ENCODE measurements around the gene AKAP13.
"Not testable (repeated sequence)": the region's sequence is repeated elsewhere in the genome, so short reads cannot be mapped to it uniquely, and the experiment has no call there.

The AKAP13 gene

DNA sequence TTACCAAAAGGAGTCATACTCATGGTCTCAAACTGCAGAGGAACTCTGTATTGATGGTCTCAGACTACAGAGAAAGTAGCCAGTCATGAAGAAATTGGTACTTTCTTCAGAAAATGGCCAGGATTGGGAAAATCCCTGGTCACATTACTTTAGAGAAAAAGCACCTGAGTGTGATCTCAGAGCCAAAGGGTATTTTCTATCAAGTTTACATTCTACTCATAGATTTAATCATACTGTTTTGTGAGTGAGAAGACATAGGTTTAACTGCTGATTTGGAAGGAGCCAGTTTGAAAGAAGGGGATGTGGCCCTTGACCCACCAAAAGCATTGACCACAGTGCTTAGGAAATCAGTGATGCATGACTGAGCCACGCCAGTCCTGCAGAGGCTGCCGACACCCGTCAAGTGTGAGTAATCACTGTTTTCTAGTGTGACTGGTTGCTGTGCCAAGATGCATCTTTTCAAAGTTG is 203.6 kb downstream of the AKAP13 start:
- Mint-ChIP-seq H3K27me3 (no peaks in the 10 kb centered on the region), H3K9me3 (no peaks in the 10 kb centered on the region), H3K27ac (peak overlapping the region; percentile 99), H3K4me1 (peaks cover 61% of the 10 kb centered on the region), H3K36me3 (peaks cover 25% of the 10 kb centered on the region), H3K4me3 (peak overlapping the region; percentile 75)
- peak; percentile 33 for ATAC-seq (ENCODE audit: low read depth)
- peak; percentile 38 to 41 for DNase-seq (ENCODE audit: low spot score in 2 of 2)

DNA sequence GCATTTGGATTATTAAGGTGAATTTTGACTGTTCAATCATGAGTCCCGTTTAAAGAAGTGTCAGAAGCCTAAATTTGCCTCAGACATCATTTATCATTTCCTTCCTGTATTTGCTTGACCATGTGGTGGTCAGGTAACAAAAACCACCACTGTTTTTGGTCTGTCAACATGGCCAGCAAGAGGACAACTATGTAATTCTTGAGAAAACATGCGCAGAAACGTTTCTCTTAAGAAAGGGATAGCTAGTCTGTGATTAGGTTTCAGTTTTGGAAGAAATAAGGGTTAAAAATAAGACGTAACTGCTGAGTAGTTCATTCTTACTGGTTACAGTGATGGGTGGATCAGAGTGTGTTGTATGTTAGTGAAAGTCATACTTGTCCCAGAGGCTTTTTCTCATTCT is 204.5 kb downstream of the AKAP13 start:
- ATAC-seq (ENCODE audit: low read depth) (no peak), DNase-seq (ENCODE audit: low spot score in 2 of 2) (no peak)
- H3K36me3 Mint-ChIP-seq = peaks cover 25% of the 10 kb centered on the region
- peak overlapping the region; percentile 99 for H3K27ac Mint-ChIP-seq
- H3K9me3 Mint-ChIP-seq = no peaks in the 10 kb centered on the region
- H3K4me3 Mint-ChIP-seq = peak overlapping the region; percentile 21
- H3K27me3 Mint-ChIP-seq = no peaks in the 10 kb centered on the region
- peaks cover 57% of the 10 kb centered on the region for H3K4me1 Mint-ChIP-seq

DNA sequence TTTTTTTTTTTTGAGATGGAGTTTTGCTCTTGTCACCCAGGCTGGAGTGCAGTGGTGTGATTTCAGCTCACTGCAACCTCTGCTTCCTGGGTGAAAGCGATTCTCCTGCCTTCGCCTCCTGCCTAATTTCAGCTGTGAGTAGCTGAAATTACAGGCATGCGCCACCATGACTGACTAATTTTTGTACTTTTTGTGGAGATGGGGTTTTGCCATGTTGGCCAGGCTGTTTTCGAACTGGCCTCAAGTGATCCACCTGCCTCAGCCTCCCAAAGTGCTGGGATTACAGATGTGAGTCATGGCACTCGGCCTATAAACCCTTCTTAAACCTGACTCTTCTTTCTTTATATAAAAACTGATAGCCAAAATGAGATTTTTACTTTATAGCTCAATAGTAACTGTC is 205.8 kb downstream of the AKAP13 start:
- not testable (repeated sequence) for DNase-seq (ENCODE audit: low spot score in 2 of 2); H3K27me3 Mint-ChIP-seq; ATAC-seq (ENCODE audit: low read depth); H3K9me3 Mint-ChIP-seq
- H3K4me3 Mint-ChIP-seq = peak overlapping the region; percentile 58
- H3K27ac Mint-ChIP-seq = peak overlapping the region; percentile 99
- peaks cover 44% of the 10 kb centered on the region for H3K4me1 Mint-ChIP-seq
- H3K36me3 Mint-ChIP-seq = peaks cover 20% of the 10 kb centered on the region

DNA sequence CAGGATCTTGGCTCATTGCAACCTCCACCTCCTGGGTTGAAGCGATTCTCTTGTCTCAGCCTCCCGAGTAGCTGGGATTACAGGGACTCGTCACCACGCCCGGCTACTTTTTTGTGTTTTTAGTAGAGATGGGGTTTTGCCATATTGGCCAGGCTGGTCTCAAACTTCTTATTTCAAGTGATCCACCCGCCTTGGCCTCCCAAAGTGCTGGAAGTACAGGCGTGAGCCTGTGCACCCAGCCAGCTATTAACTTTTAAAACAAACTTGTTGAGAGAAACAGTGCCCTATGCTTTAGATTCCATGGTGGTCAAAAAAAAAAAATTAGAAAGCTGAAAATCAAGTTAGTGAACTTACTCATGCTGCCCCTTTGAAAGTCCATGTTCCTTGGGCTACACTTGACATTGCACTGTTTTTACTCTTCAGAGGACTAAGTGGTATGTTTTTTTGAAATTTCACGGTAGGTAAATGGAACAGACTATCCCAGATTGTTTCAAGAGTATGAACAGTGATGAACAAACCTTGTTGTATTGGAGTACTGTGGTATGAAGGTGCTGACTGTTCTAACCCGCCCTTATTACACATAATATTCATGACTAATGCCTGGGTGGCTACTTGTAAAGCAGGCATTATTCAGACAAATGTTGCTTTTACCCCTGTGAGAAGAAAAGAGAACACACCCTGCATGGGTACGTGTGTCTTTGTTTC is 207.5 kb downstream of the AKAP13 start:
- DNase-seq (ENCODE audit: low spot score in 2 of 2) = no peak
- Mint-ChIP-seq H3K36me3 (peaks cover 13% of the 10 kb centered on the region), H3K27me3 (no peaks in the 10 kb centered on the region), H3K4me1 (peaks cover 27% of the 10 kb centered on the region), H3K27ac (peak overlapping the region; percentile 50), H3K9me3 (no peaks in the 10 kb centered on the region), H3K4me3 (no peak overlapping the region)
- ATAC-seq (ENCODE audit: low read depth) = no peak

DNA sequence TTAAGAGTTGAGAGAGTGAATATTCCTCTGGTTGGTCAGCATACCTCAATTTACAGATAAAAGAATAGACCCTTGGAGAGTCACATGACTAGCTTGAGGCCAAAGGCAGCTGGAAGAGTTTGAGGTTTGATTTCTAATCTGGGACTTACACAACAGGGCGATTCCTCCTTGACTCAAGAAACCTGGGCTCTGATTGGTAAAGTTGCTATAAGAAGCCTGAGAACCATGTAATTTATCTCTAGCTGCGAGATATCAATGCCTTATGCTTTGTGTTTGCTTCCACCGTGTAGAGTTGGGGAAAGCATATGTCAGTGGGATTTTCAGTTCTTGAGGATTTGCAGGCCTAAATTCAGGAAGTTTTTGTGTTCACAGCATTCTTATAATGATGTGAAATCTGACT is 208.3 kb downstream of the AKAP13 start:
- no peak for ATAC-seq (ENCODE audit: low read depth)
- Mint-ChIP-seq H3K9me3 (no peaks in the 10 kb centered on the region), H3K36me3 (peaks cover 13% of the 10 kb centered on the region), H3K27ac (peak overlapping the region; percentile 50), H3K4me1 (peaks cover 20% of the 10 kb centered on the region), H3K4me3 (no peak overlapping the region), H3K27me3 (no peaks in the 10 kb centered on the region)
- DNase-seq (ENCODE audit: low spot score in 2 of 2) = no peak

DNA sequence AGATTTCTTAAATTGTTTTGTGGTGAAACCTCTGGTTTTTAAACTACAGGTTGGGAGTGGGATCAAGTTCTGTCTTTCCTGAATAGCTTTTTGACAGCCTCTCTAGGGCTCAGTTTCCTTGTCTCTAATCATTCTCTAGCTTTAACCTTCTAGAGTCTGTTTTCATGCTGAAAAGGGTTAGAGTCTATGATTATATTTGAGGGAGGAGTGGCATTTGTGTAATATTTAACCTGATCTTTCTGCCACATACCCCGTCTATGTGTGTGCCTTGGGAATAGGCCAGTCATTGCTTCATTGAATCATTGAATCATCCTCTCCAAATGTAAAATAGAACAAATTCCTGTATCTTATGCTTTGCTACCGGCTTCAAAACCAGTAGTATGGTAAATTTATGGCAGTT is 209.4 kb downstream of the AKAP13 start:
- peaks cover 10% of the 10 kb centered on the region for H3K36me3 Mint-ChIP-seq
- H3K4me1 Mint-ChIP-seq = peaks cover 12% of the 10 kb centered on the region
- no peak overlapping the region for H3K4me3 Mint-ChIP-seq
- ATAC-seq (ENCODE audit: low read depth) (no peak), DNase-seq (ENCODE audit: low spot score in 2 of 2) (no peak)
- H3K27me3 Mint-ChIP-seq = no peaks in the 10 kb centered on the region
- H3K9me3 Mint-ChIP-seq = no peaks in the 10 kb centered on the region
- no peak overlapping the region for H3K27ac Mint-ChIP-seq

DNA sequence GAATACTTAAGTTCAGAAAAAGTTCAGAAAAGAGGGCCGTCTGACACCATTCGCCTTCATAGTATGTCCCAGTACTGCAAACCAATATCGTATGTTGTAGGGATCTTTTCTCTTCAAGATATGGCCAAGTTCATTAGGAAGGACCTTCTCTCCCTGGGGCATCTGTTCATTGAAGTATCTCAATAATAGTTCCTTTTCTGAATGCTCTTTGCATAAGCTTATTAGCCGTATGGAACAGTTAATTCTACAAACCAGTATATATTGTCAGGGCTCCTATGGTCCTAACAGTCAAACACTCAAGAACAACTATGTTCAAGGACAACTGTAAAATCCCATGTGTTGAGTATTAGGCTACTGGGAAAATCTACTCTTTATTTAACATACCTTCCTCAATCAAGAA is 211.2 kb downstream of the AKAP13 start:
- no peak overlapping the region for H3K27ac Mint-ChIP-seq
- no peaks in the 10 kb centered on the region for H3K9me3 Mint-ChIP-seq
- no peaks in the 10 kb centered on the region for H3K4me1 Mint-ChIP-seq
- no peak overlapping the region for H3K4me3 Mint-ChIP-seq
- no peaks in the 10 kb centered on the region for H3K27me3 Mint-ChIP-seq
- no peak for DNase-seq (ENCODE audit: low spot score in 2 of 2)
- no peak for ATAC-seq (ENCODE audit: low read depth)
- peaks cover 13% of the 10 kb centered on the region for H3K36me3 Mint-ChIP-seq

DNA sequence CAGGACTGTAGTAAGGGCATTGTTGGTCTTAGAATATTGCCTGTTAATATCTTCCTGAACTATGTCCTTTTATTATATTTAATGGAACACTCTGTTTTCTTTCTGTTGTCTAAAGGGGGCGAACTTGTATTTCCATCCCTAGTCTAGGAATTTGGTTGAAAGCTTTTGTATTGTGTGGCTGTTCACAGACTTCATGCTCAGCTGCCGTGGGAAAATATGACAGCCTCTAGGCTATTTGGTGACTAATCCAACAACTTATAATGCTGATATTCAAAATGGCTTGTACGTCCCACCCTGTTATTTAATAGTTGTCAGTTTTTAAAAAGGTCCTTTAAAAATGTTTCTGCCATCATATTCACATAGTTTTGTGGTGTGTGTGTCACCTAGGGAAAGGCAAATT is 211.7 kb downstream of the AKAP13 start:
- DNase-seq (ENCODE audit: low spot score in 2 of 2) = no peak
- Mint-ChIP-seq H3K27me3 (no peaks in the 10 kb centered on the region), H3K4me3 (no peak overlapping the region), H3K4me1 (no peaks in the 10 kb centered on the region), H3K27ac (no peak overlapping the region), H3K36me3 (peaks cover 14% of the 10 kb centered on the region), H3K9me3 (no peaks in the 10 kb centered on the region)
- ATAC-seq (ENCODE audit: low read depth) = no peak

DNA sequence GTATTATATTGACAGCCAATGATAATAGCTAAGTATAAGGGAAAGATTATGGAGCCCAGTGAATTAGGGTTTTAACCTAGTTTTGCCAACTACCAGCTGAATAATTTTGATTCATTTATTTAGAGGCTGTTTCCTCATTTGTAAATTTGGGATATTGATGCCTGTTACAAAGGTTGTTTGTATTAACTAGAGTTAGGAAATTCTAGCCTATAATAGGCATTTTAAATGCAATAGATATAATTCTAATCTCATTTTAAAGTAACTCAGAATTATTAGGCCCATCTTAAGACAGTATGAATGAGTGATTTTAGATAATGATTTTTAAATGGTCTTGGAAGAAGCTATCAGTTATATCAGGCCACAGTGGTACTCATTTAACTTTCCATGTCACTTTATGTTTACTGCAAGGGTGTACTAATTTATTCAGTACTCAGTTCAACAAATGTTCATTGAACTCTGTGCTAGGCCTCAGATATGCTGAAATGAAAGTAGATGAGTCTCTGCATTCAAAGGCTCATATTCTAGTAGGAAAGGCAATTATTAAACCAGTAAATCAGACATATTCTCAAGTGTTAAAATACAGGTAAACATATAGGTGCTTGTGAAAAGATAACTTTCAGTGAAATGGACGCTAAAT is 213.5 kb downstream of the AKAP13 start:
- Mint-ChIP-seq H3K4me1 (peaks cover 4% of the 10 kb centered on the region), H3K4me3 (no peak overlapping the region), H3K27me3 (no peaks in the 10 kb centered on the region), H3K36me3 (peaks cover 20% of the 10 kb centered on the region), H3K27ac (no peak overlapping the region), H3K9me3 (no peaks in the 10 kb centered on the region)
- DNase-seq (ENCODE audit: low spot score in 2 of 2) = no peak
- no peak for ATAC-seq (ENCODE audit: low read depth)

DNA sequence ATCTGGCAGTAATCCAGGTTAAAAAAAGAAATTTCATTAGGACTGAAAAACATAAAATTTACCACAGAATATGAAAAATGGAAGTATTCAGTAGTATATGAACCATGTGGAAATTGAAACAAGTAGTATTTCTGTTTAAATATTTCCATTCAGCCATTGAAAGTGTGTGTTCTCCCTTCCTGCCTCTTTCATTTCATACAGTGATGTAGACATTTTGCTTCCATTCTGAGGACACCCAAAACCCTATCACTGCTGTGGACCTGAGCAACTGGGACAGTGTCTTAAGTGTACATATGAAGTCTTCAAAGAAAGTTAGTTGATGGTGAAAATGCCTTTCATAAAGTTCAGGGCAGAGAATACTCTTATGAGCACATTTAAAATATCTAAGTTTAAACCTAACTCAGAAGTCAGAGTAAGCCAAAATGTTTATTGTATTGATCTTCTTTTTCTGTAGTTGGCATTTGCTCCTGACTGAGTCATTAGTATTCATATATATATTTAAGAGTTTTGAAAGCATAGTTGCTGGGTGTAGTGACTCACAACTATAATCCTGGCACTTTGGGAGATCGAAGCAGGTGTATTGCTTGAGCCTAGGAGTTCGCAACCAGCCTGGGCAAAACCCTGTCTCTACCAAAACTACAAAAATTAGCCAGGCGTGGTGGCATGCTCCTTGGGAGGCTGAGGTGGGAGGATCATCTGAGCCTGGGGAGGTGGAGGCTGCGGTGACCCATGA is 215.6 kb downstream of the AKAP13 start:
- no peaks in the 10 kb centered on the region for H3K9me3 Mint-ChIP-seq
- H3K36me3 Mint-ChIP-seq = peaks cover 20% of the 10 kb centered on the region
- no peaks in the 10 kb centered on the region for H3K27me3 Mint-ChIP-seq
- peaks cover 7% of the 10 kb centered on the region for H3K4me1 Mint-ChIP-seq
- H3K4me3 Mint-ChIP-seq = no peak overlapping the region
- ATAC-seq (ENCODE audit: low read depth) (no peak), DNase-seq (ENCODE audit: low spot score in 2 of 2) (no peak)
- peak overlapping the region; percentile 59 for H3K27ac Mint-ChIP-seq

DNA sequence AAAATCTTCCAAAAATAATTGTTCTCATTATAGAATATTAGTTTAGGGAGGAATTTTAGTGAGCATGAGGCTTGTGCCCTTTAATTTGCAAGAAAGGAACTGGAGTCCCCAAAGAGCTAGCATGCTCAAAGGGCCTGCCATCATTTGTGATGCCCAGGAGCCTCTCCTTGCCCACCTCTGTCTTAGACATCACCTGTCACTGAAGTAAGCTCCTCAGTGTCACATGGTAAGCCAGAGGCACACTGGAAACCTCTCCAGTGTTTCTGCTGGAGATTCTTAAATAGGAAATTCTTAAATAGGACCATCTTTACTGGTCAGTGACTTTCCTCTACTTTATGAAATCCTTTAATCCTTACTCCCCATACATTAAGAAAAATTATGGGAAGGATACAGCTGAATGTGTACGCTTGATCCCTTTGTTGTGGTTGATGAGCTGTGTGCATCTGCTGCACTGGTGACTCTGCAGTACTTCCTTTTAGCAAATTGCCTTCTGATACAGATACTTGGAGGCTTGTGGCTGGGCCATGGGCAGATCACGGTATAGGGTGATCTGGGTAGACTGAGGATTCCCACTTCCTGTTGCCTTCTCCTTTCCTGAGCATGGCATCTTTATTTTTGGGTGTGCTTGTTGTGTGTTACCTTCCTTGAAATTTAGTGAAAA is 216.9 kb downstream of the AKAP13 start:
- H3K27ac Mint-ChIP-seq = peak overlapping the region; percentile 47
- DNase-seq (ENCODE audit: low spot score in 2 of 2) (no peak), ATAC-seq (ENCODE audit: low read depth) (no peak)
- peaks cover 7% of the 10 kb centered on the region for H3K4me1 Mint-ChIP-seq
- no peaks in the 10 kb centered on the region for H3K27me3 Mint-ChIP-seq
- H3K4me3 Mint-ChIP-seq = no peak overlapping the region
- no peaks in the 10 kb centered on the region for H3K9me3 Mint-ChIP-seq
- peaks cover 20% of the 10 kb centered on the region for H3K36me3 Mint-ChIP-seq

DNA sequence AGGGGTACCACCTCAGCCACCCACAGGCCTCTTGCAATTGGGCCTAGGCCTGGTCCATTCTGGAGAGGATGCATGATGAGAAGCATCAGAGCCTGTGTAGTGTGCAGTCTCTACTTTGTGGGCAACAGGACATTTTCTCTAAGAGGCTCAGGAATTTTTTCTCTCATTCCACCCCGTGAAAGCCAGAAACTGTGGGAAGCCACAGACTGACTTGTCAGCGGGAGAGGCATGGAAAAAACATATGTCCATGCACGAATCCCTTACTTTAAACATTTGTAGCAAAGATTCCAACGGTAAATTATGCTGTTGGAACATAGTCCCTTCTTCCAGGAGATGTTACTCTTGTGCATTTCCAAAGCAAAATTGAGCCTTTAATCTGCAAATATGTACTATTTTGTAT is 217.8 kb downstream of the AKAP13 start:
- DNase-seq (ENCODE audit: low spot score in 2 of 2) (no peak), ATAC-seq (ENCODE audit: low read depth) (no peak)
- Mint-ChIP-seq H3K27ac (no peak overlapping the region), H3K4me3 (no peak overlapping the region), H3K9me3 (no peaks in the 10 kb centered on the region), H3K27me3 (no peaks in the 10 kb centered on the region), H3K36me3 (peaks cover 25% of the 10 kb centered on the region), H3K4me1 (peaks cover 7% of the 10 kb centered on the region)

DNA sequence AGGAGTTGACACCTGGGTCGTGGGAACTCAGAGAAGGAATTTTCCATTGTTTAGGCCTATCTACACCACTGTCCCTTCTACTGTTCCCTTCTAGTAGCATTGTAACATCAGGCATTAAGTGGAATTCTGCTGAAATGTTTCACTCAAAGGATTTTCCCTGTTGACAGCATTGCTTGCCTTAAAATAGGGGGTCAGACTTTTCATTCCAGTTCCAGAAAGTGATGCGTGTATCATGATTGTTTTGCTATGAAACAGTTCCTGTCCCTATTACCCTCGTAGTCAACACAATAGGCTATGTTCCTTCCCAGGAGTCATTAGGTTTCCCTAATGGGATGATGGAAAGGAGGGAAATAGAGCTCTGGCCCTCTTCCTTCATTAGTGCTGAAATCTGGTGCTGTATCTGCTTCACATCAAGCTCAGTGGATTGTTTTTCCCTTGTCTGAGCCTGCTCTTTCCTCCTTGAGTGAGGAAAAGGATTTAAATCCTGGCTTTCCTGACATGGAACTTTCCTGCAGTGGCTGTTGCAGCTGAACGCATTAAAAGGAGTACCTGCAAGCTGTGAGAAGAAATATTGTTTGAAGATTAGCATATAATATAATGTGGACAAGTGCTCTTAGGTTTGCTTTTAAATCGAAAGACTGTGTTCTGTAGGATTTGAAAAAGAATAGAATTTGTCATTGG is 218.5 kb downstream of the AKAP13 start:
- no peaks in the 10 kb centered on the region for H3K27me3 Mint-ChIP-seq
- H3K4me1 Mint-ChIP-seq = peaks cover 10% of the 10 kb centered on the region
- H3K9me3 Mint-ChIP-seq = no peaks in the 10 kb centered on the region
- H3K4me3 Mint-ChIP-seq = no peak overlapping the region
- H3K36me3 Mint-ChIP-seq = peaks cover 30% of the 10 kb centered on the region
- DNase-seq (ENCODE audit: low spot score in 2 of 2) (no peak), ATAC-seq (ENCODE audit: low read depth) (no peak)
- H3K27ac Mint-ChIP-seq = peak overlapping the region; percentile 28

Data from memory B cell (primary cell).